HG03139 (cell line): ENCODE results near the gene COL8A2.

Experiments used
- ATAC-seq: cut with Tn5 transposase; IDR thresholded peaks from one replicate; pipeline ENCODE4 v1.9.1; 2021; ENCODE audit not compliant: unreplicated experiment

Gene COL8A2

GRCh38 chr1:36070349-36070748 lies 54.7 kb downstream of the COL8A2 start:
- ATAC-seq, result no peak

GRCh38 chr1:36068866-36069265 lies 56.2 kb downstream of the COL8A2 start:
- no peak for ATAC-seq

GRCh38 chr1:36067871-36068270 lies 57.2 kb downstream of the COL8A2 start:
- no peak for ATAC-seq

GRCh38 chr1:36062315-36062714 lies 62.7 kb downstream of the COL8A2 start:
- no peak for ATAC-seq

GRCh38 chr1:36055706-36056105 lies 69.3 kb downstream of the COL8A2 start:
- ATAC-seq, result no peak

- ATAC-seq, result no peak
Observed at GRCh38 chr1:36053978-36054377, 71.0 kb downstream of the COL8A2 start.

GRCh38 chr1:36051821-36052220 lies 73.2 kb downstream of the COL8A2 start:
- no peak for ATAC-seq
